Aorta (tissue), 5 donors: Measurements from ENCODE around the gene PRSS53. TPM values are rescaled to one million over a fixed set of nuclear protein-coding genes. Genes with fewer than 3 reads are reported as not detected.

Experiments
- ATAC-seq: fragments of 200-7000 bp; cut with Tn5 transposase; one replicate; pipeline ENCODE4 v1.9.1; 2022; ENCODE audit warnings: moderate library complexity; ENCODE audit not compliant: low FRiP score
- DNase-seq, 2 donors: peaks; one replicate each; pipeline ENCODE4 v3.0.0-alpha.2; 2020
- H3K27ac ChIP-seq, 2 donors: one replicate each; pipeline ENCODE4 v1.5.1; 2013; ENCODE audit warnings: low read length in 2 of 2, mild to moderate bottlenecking in 2 of 2, moderate library complexity in 2 of 2, control low read depth in 1 of 2, inconsistent platforms in 1 of 2, low read depth in 1 of 2
- H3K27me3 ChIP-seq, 2 donors: one replicate each; pipeline ENCODE4 v1.6.1; 2013; ENCODE audit warnings: control low read depth in 1 of 2, low read length in 1 of 2, mild to moderate bottlenecking in 1 of 2, moderate library complexity in 1 of 2; ENCODE audit not compliant: insufficient read depth in 2 of 2, control insufficient read depth in 1 of 2
- H3K36me3 ChIP-seq, 2 donors: one replicate each; pipeline ENCODE4 v1.6.1; 2013; ENCODE audit warnings: control low read depth in 1 of 2, low read length in 1 of 2, mild to moderate bottlenecking in 1 of 2; ENCODE audit not compliant: insufficient read depth in 2 of 2, control insufficient read depth in 1 of 2
- H3K4me1 ChIP-seq, 2 donors: one replicate each; pipeline ENCODE4 v1.6.1; 2013; ENCODE audit warnings: low read length in 2 of 2, control low read depth in 1 of 2, mild to moderate bottlenecking in 1 of 2, moderate library complexity in 1 of 2; ENCODE audit not compliant: insufficient read depth in 2 of 2, control insufficient read depth in 1 of 2
- H3K4me3 ChIP-seq, 2 donors: one replicate each; pipeline ENCODE4 v1.5.1; 2013; ENCODE audit warnings: low read length in 2 of 2, control low read depth in 1 of 2, mild to moderate bottlenecking in 1 of 2
- H3K9me3 ChIP-seq: one replicate; pipeline ENCODE4 v1.6.1; 2013; ENCODE audit warnings: mild to moderate bottlenecking, low read length; ENCODE audit not compliant: control insufficient read depth
- WGBS, 2 donors: extraction: QIAGEN DNeasy Blood & Tissue Kit; methylation state at CpG; one replicate each; pipeline ENCODE4 v1.1.7; 2013; 5-methylcytosine and 5-hydroxymethylcytosine counted together
- intact Hi-C, 2 donors: fragments of 100-400 bp; cut with DNase I; formaldehyde crosslinking; loops; one replicate each; pipeline versions ENCODE4 v1.14.2 to v1.15.0; 2022
- polyA plus RNA-seq, 2 donors: library from polyadenylated mRNA; stranded (reverse); fragments of 200-250 nt; gene quantifications; one replicate each; pipeline ENCODE4 v1.2.3, GENCODE V29; 2013
- total RNA-seq, 2 donors: library from RNA; stranded (reverse); fragmentation: NEBNext Ultra II Directional; extraction: Animal tissue kit (Norgen Biotek cat#: 25700); gene quantifications; one replicate each; pipeline ENCODE4 v1.2.1, GENCODE V29; 2021
- donor health status: healthy with polysubstance abuse.
- donor health status: Bipolar disorder and iron deficiency.
- donor health status: DM: no; HTN: no; CAD: no.
- donor health status: DM: no; HTN: no; CAD: no.
- donor health status: DM: yes; HTN: yes; CAD: no.

PRSS53 gene
- total and polyA plus RNA-seq, 4 donors = 2.4 to 12.9 (median 4.8) TPM

- ATAC-seq (no peak), DNase-seq (no peak)
- Histone ChIP-seq H3K27me3 (no peaks in the 10 kb centered on the region), H3K4me1 (no peaks in the 10 kb centered on the region), H3K4me3 (no peak overlapping the region), H3K27ac (no peak overlapping the region), H3K9me3 (no peaks in the 10 kb centered on the region), H3K36me3 (no peaks in the 10 kb centered on the region)
- intact Hi-C loops = no loop called here
- 91 to 92% methylated on average over 23 of the region's 23 CpGs for WGBS, 2 donors
These were observed 23.2 kb upstream of the PRSS53 start for GRCh38 chr16:31111881-31112466.

DNA sequence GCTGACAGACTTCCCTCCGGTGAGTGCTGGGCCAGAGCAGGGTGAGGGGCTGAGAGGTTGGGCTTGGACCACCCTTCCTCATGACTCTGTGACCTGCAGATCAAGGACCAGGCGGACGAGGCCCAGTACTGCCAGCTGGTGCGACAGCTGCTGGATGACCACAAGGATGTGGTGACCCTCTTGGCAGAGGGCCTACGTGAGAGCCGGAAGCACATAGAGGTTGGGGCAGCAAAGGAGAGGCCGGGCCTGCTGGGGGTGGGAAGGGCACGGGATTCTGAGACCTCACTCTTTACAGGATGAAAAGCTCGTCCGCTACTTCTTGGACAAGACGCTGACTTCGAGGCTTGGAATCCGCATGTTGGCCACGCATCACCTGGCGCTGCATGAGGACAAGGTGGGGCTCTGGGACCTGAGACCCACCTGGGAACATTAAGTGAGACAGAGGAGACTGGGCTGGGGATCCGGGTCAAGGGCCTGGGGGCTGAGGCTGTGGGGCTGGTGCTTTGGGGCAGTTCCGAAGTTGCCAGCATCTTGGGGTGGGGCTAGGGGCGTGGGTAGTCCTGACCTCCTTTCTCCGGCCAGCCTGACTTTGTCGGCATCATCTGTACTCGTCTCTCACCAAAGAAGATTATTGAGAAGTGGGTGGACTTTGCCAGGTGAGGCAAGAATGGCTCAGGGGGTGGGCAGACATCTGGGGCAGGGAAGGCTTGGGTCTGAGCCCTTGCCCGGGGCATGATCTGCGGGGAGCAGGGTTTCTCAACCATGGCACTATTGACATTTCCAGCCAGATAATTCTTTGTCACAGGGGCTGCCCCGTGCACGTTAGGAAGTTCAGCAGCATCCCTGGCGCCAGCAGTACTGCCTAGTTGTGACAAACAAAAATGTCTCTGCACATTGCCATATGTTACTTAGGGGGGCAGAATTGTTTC, 21.6 kb upstream of the PRSS53 start:
- no peak overlapping the region for H3K27ac ChIP-seq
- no peaks in the 10 kb centered on the region for H3K9me3 ChIP-seq
- H3K4me3 ChIP-seq = no peak overlapping the region
- no peaks in the 10 kb centered on the region for H3K36me3 ChIP-seq
- 88% methylated on average over 26 of the region's 26 CpGs for WGBS, 2 donors
- no peaks in the 10 kb centered on the region for H3K27me3 ChIP-seq
- intact Hi-C loops = no loop called here
- DNase-seq (no peak), ATAC-seq (no peak)
- no peaks in the 10 kb centered on the region for H3K4me1 ChIP-seq

GRCh38 chr16:31109622-31110021, 20.9 kb upstream of the PRSS53 start:
- no peaks in the 10 kb centered on the region for H3K4me1 ChIP-seq
- 90 to 94% methylated on average over 12 of the region's 12 CpGs for WGBS, 2 donors
- ATAC-seq (no peak), DNase-seq (no peak)
- intact Hi-C loops = loop anchor here in 1 of 2 donors (5.0 kb wide), 1 partner anchor 33 kb away; no protein-coding TSS in a partner anchor
- H3K9me3 ChIP-seq = no peaks in the 10 kb centered on the region
- no peaks in the 10 kb centered on the region for H3K36me3 ChIP-seq
- H3K27me3 ChIP-seq = no peaks in the 10 kb centered on the region
- H3K4me3 ChIP-seq = no peak overlapping the region
- H3K27ac ChIP-seq = no peak overlapping the region

- DNase-seq = no peak
- no peak for ATAC-seq
- intact Hi-C loops = loop anchor here in 1 of 2 donors (5.0 kb wide), 1 partner anchor 33 kb away; no protein-coding TSS in a partner anchor
- 37 to 40% methylated on average over 55 to 57 of the region's 57 CpGs for WGBS, 2 donors
- Histone ChIP-seq H3K4me3 (peak overlapping the region; percentile 46 to 76), H3K36me3 (no peaks in the 10 kb centered on the region), H3K4me1 (no peaks in the 10 kb centered on the region), H3K27ac (peak overlapping the region in 1 of 2 donors; percentile 71), H3K9me3 (no peaks in the 10 kb centered on the region), H3K27me3 (no peaks in the 10 kb centered on the region)
These were observed 20.2 kb upstream of the PRSS53 start for GRCh38 chr16:31108794-31109558.

- WGBS, 2 donors = 3% methylated on average over 57 to 68 of the region's 68 CpGs
- Histone ChIP-seq H3K4me3 (peak within 1 kb of the TSS; percentile 46 to 76), H3K36me3 (no peaks in the 10 kb centered on the region), H3K9me3 (no peaks in the 10 kb centered on the region), H3K27me3 (no peaks in the 10 kb centered on the region), H3K4me1 (no peaks in the 10 kb centered on the region), H3K27ac (peak within 1 kb of the TSS; percentile 38 to 71)
- DNase-seq (peak; percentile 90 to 92), ATAC-seq (peak; percentile 88)
- intact Hi-C loops = loop anchor here in 1 of 2 donors (5.0 kb wide), 1 partner anchor 34 kb away; no protein-coding TSS in a partner anchor
These were observed 19.5 kb upstream of the PRSS53 start, which contains the start of gene BCKDK for GRCh38 chr16:31108035-31108793. BCKDK (plus strand) TSS chr16:31108386; CDS start chr16:31109224, 838 bp downstream.

DNA sequence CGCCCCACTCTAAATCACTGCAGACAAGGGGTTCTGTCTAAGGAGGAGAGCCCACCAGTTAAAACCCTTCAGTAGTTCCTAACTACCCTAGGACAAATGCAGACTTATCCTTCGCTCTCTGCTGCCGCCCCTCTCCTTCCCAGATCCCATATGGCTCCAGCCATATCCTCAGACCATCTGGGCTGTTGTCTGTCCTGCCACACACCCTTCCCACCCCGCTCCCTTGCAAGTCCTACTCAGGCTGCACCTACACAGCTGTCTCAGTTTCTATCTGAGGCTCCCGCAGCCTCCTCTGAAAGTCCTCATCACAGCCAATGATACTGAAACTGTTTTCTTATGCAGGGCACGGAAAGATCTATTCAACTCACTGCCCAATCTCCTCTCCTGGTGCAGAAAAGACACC, 18.7 kb upstream of the PRSS53 start:
- H3K4me3 ChIP-seq = no peak overlapping the region
- H3K36me3 ChIP-seq = no peaks in the 10 kb centered on the region
- H3K9me3 ChIP-seq = no peaks in the 10 kb centered on the region
- H3K27me3 ChIP-seq = no peaks in the 10 kb centered on the region
- DNase-seq (no peak), ATAC-seq (no peak)
- intact Hi-C loops = loop anchor here in 1 of 2 donors (5.0 kb wide), 1 partner anchor 35 kb away; no protein-coding TSS in a partner anchor
- 89 to 92% methylated on average over 6 of the region's 6 CpGs for WGBS, 2 donors
- no peak overlapping the region for H3K27ac ChIP-seq
- H3K4me1 ChIP-seq = no peaks in the 10 kb centered on the region

- WGBS, 2 donors = 86% methylated on average over 28 of the region's 28 CpGs
- intact Hi-C loops = loop anchor here in 1 of 2 donors (5.0 kb wide), 1 partner anchor 36 kb away; no protein-coding TSS in a partner anchor
- no peak for ATAC-seq
- Histone ChIP-seq H3K27ac (no peak overlapping the region), H3K9me3 (no peaks in the 10 kb centered on the region), H3K4me1 (no peaks in the 10 kb centered on the region), H3K27me3 (no peaks in the 10 kb centered on the region), H3K36me3 (no peaks in the 10 kb centered on the region), H3K4me3 (no peak overlapping the region)
- no peak for DNase-seq
These were observed 18.0 kb upstream of the PRSS53 start for GRCh38 chr16:31106509-31107464.
